AG04450 (cell line): Measurements from ENCODE around the gene COPZ1. TPM values are rescaled to one million over a fixed set of nuclear protein-coding genes. Genes with fewer than 3 reads are reported as not detected.
A peak's percentile ranks its signal among the peaks of the same experiment; 100 is the strongest.

Experiments
- CTCF ChIA-PET: fragments of 300-600, 350-600 bp; formaldehyde crosslinking; extraction: SDS; loops from one replicate; lab custom pipeline; 2022; ENCODE audit warnings: antibody characterized with exemption, inconsistent platforms; lab: Charles Lee
- POLR2A ChIA-PET: fragments of 350-600 bp; formaldehyde crosslinking; extraction: SDS; loops from one replicate; lab custom pipeline; 2021; ENCODE audit warnings: antibody characterized with exemption, inconsistent platforms; lab: Yijun Ruan, JAX
- DNase-seq: peaks from one replicate; pipeline ENCODE4 v3.0.0-alpha.2; 2011; ENCODE audit warnings: low read depth, low spot score
- H3K27ac ChIP-seq: one replicate; pipeline ENCODE4 v1.5.1; 2012; ENCODE audit warnings: low read depth, low read length, control low read depth
- H3K27me3 ChIP-seq: one replicate; pipeline ENCODE4 v1.6.0; 2012; ENCODE audit warnings: low read length; ENCODE audit not compliant: control insufficient read depth, insufficient read depth
- H3K4me3 ChIP-seq: 2 replicates; pipeline ENCODE4 v1.5.1; 2011; ENCODE audit warnings: mild to moderate bottlenecking, low read depth, low read length, control low read depth
- H3K9me3 ChIP-seq: 2 replicates; pipeline ENCODE4 v1.5.1; 2012; ENCODE audit warnings: low read length; ENCODE audit not compliant: control insufficient read depth, insufficient read depth
- CTCF ChIP-seq: IDR thresholded peaks from 2 replicates; pipeline ENCODE4 v1.5.1; 2011; ENCODE audit warnings: low read depth, low read length, control low read depth, inconsistent platforms
- polyA plus RNA-seq: library from polyadenylated mRNA; depleted of rRNA; stranded (reverse); fragments of >200 nt; gene quantifications from 2 replicates; pipeline ENCODE4 v1.2.3, GENCODE V29; 2011; rRNA removed
- small RNA-seq: library from RNA; depleted of rRNA; stranded (forward); fragments of <200 nt; gene quantifications from one replicate; pipeline ENCODE3, GENCODE V24; 2012; ENCODE audit warnings: low read depth; ENCODE audit not compliant: insufficient read length

COPZ1 gene
- polyA plus RNA-seq, 1 experiment: 404 TPM

GRCh38 chr12:54401119-54401518, 76.2 kb downstream of the COPZ1 start:
- TF ChIP-seq CTCF: no peak
- ChIA-PET POLR2A (interaction anchor here (1.0 kb wide), 1 partner anchor 11 kb away, joined by 3 read pairs; no protein-coding TSS in a partner anchor), CTCF (interaction anchor here (0.5 to 11.8 kb wide), 6 partner anchors 9 to 37 kb away, joined by 3 to 415 read pairs (median 117); partner anchors contain the start of genes ITGA5 and ZNF385A)
- H3K9me3 ChIP-seq: no peaks in the 10 kb centered on the region
- H3K27ac ChIP-seq: no peak overlapping the region
- no peaks in the 10 kb centered on the region for H3K27me3 ChIP-seq
- H3K4me3 ChIP-seq: no peak overlapping the region
- no peak for DNase-seq

Small RNA genes lying within 50 kb of the gene (small RNA-seq; reads per million reads assigned to genes)
- gene MIR148B (11,769 reads per million, percentile 99 among the genes with 10 or more reads in this experiment), gene RN7SL744P (not detected), gene RNU6-950P (not detected)

Other genes with a start within 250 kb of the COPZ1 start
- 26.9 and 31.5 TPM in 2 replicates for gene SMUG1, start 136.1 kb upstream of the COPZ1 start, polyA plus RNA-seq
- gene CBX5, start 45.0 kb upstream of the COPZ1 start, polyA plus RNA-seq: 49.0 and 62.3 TPM in 2 replicates
- gene HNRNPA1, start 44.4 kb upstream of the COPZ1 start, polyA plus RNA-seq: 741 and 845 TPM in 2 replicates
- 0.25 and 0.37 TPM in 2 replicates for gene NFE2, start 24.1 kb upstream of the COPZ1 start, polyA plus RNA-seq
- gene GPR84, start 39.4 kb downstream of the COPZ1 start, polyA plus RNA-seq: not detected in 2 replicates
- 1.5 and 2.8 TPM in 2 replicates for gene ZNF385A, start 59.6 kb downstream of the COPZ1 start, polyA plus RNA-seq
- 160 and 185 TPM in 2 replicates for gene ITGA5, start 94.1 kb downstream of the COPZ1 start, polyA plus RNA-seq
- gene GTSF1, start 148.5 kb downstream of the COPZ1 start, polyA plus RNA-seq: not detected in 2 replicates
- not detected in 2 replicates for gene NCKAP1L, start 172.6 kb downstream of the COPZ1 start, polyA plus RNA-seq
- not detected in 2 replicates for gene PDE1B, start 224.5 kb downstream of the COPZ1 start, polyA plus RNA-seq